CD8-positive, alpha-beta memory T cell (primary cell): ENCODE results near the gene HS3ST6. TPM values are rescaled to one million over a fixed set of nuclear protein-coding genes. Genes with fewer than 3 reads are reported as not detected.

Experiments
- CTCF ChIA-PET: fragments of 350-600 bp; sonication (Branson Sonifier 250); formaldehyde crosslinking; loops from one replicate; lab custom pipeline; 2021; ENCODE audit warnings: antibody characterized with exemption; lab: Charles Lee
- POLR2A ChIA-PET: fragments of 350-600 bp; sonication (Branson Sonifier 250); formaldehyde crosslinking; loops from one replicate; lab custom pipeline; 2021; ENCODE audit warnings: antibody characterized with exemption; lab: Charles Lee
- DNase-seq, 5 donors: peaks; one replicate each; pipeline versions ENCODE4 v3.0.0 to v3.0.0-alpha.2; 2020 to 2022; ENCODE audit warnings: mixed read lengths in 1 of 5
- H3K27ac ChIP-seq: one replicate; pipeline ENCODE4 v1.7.0; 2013; ENCODE audit warnings: low read depth, mild to moderate bottlenecking, low read length, moderate library complexity
- H3K27me3 ChIP-seq: 2 replicates; pipeline ENCODE4 v1.7.0; 2013; ENCODE audit warnings: low read length, mild to moderate bottlenecking; ENCODE audit not compliant: insufficient read depth, poor library complexity, severe bottlenecking
- H3K36me3 ChIP-seq: 2 replicates; pipeline ENCODE4 v1.7.0; 2013; ENCODE audit warnings: mild to moderate bottlenecking, low read length, moderate library complexity; ENCODE audit not compliant: insufficient read depth
- H3K4me1 ChIP-seq: 2 replicates; pipeline ENCODE4 v1.7.0; 2013; ENCODE audit warnings: mild to moderate bottlenecking, low read length, moderate library complexity; ENCODE audit not compliant: insufficient read depth
- H3K4me3 ChIP-seq: 2 replicates; pipeline ENCODE4 v1.7.0; 2013; ENCODE audit warnings: mild to moderate bottlenecking, low read length
- H3K9me3 ChIP-seq: 2 replicates; pipeline ENCODE4 v1.7.0; 2013; ENCODE audit warnings: mild to moderate bottlenecking, low read length
- H3K27ac Mint-ChIP-seq, 8 donors: one replicate each; pipeline ENCODE4 v1.8.0; 2020 to 2021; ENCODE audit warnings: mixed read lengths in 8 of 8, mild to moderate bottlenecking in 6 of 8, inconsistent platforms in 3 of 8, moderate library complexity in 3 of 8
- H3K27me3 Mint-ChIP-seq, 2 donors: one replicate each; pipeline ENCODE4 v1.8.0; 2020 to 2021; ENCODE audit warnings: mixed read lengths in 2 of 2, mild to moderate bottlenecking in 1 of 2, moderate library complexity in 1 of 2
- H3K36me3 Mint-ChIP-seq, 3 donors: one replicate each; pipeline ENCODE4 v1.8.0; 2020 to 2021; ENCODE audit warnings: mixed read lengths in 3 of 3, inconsistent platforms in 1 of 3, mild to moderate bottlenecking in 1 of 3
- H3K4me1 Mint-ChIP-seq, 3 donors: one replicate each; pipeline ENCODE4 v1.8.0; 2020 to 2021; ENCODE audit warnings: mixed read lengths in 3 of 3, inconsistent platforms in 1 of 3, mild to moderate bottlenecking in 1 of 3
- H3K4me3 Mint-ChIP-seq, 7 donors: one replicate each; pipeline ENCODE4 v1.8.0; 2020 to 2021; ENCODE audit warnings: mixed read lengths in 7 of 7, mild to moderate bottlenecking in 6 of 7, moderate library complexity in 4 of 7, inconsistent platforms in 2 of 7
- H3K9me3 Mint-ChIP-seq, 5 donors: one replicate each; pipeline ENCODE4 v1.8.0; 2020 to 2022; ENCODE audit warnings: mixed read lengths in 5 of 5, mild to moderate bottlenecking in 3 of 5, moderate library complexity in 2 of 5, inconsistent platforms in 1 of 5
- polyA plus RNA-seq: library from polyadenylated mRNA; unstranded; fragments of 300-500 nt; fragmentation: Illumina TruSeq; gene quantifications from one replicate; pipeline ENCODE4 v1.2.3, GENCODE V29; 2021
- total RNA-seq, 2 experiments: library from RNA; stranded (reverse); gene quantifications; one replicate each; pipeline ENCODE4 v1.2.3, GENCODE V29; 2021

The HS3ST6 gene
- total and polyA plus RNA-seq, 3 experiments from 2014 or later, result not detected

- H3K4me3 ChIP-seq, result no peak overlapping the region
- H3K27ac Mint-ChIP-seq, result no peak overlapping the region
- peaks cover 4% of the 10 kb centered on the region for H3K27me3 ChIP-seq
- no peak for DNase-seq
- H3K4me1 Mint-ChIP-seq, result no peaks in the 10 kb centered on the region
- no peak overlapping the region for H3K27ac ChIP-seq
- H3K4me1 ChIP-seq, result no peaks in the 10 kb centered on the region
- no peaks in the 10 kb centered on the region for H3K9me3 ChIP-seq
- no peaks in the 10 kb centered on the region for H3K36me3 Mint-ChIP-seq
- H3K27me3 Mint-ChIP-seq, result peaks cover 9 to 34% of the 10 kb centered on the region in 2 donors
- POLR2A ChIA-PET, result no interaction called here
- CTCF ChIA-PET, result no interaction called here
- H3K9me3 Mint-ChIP-seq, result no peaks in the 10 kb centered on the region
- H3K36me3 ChIP-seq, result no peaks in the 10 kb centered on the region
- no peak overlapping the region for H3K4me3 Mint-ChIP-seq
Measured at GRCh38 chr16:1914084-1914608, 4.1 kb downstream of the HS3ST6 start.

GRCh38 chr16:1913327-1914083, 4.7 kb downstream of the HS3ST6 start:
- Mint-ChIP-seq H3K9me3 (no peaks in the 10 kb centered on the region), H3K27me3 (peaks cover 12 to 34% of the 10 kb centered on the region in 2 donors), H3K4me3 (no peak overlapping the region), H3K36me3 (no peaks in the 10 kb centered on the region), H3K27ac (no peak overlapping the region), H3K4me1 (no peaks in the 10 kb centered on the region)
- H3K4me1 ChIP-seq, result no peaks in the 10 kb centered on the region
- H3K4me3 ChIP-seq, result no peak overlapping the region
- DNase-seq, result no peak
- ChIA-PET CTCF (no interaction called here), POLR2A (no interaction called here)
- H3K9me3 ChIP-seq, result no peaks in the 10 kb centered on the region
- no peaks in the 10 kb centered on the region for H3K27me3 ChIP-seq
- no peak overlapping the region for H3K27ac ChIP-seq
- no peaks in the 10 kb centered on the region for H3K36me3 ChIP-seq

GRCh38 chr16:1912215-1912543, 6.0 kb downstream of the HS3ST6 start:
- Histone ChIP-seq H3K27me3 (no peaks in the 10 kb centered on the region), H3K36me3 (no peaks in the 10 kb centered on the region), H3K4me1 (no peaks in the 10 kb centered on the region), H3K4me3 (no peak overlapping the region), H3K9me3 (no peaks in the 10 kb centered on the region), H3K27ac (no peak overlapping the region)
- Mint-ChIP-seq H3K27ac (no peak overlapping the region), H3K36me3 (no peaks in the 10 kb centered on the region), H3K27me3 (peaks cover 12 to 37% of the 10 kb centered on the region in 2 donors), H3K4me1 (no peaks in the 10 kb centered on the region), H3K9me3 (no peaks in the 10 kb centered on the region), H3K4me3 (no peak overlapping the region)
- DNase-seq, result no peak
- ChIA-PET CTCF (no interaction called here), POLR2A (no interaction called here)

- Mint-ChIP-seq H3K36me3 (no peaks in the 10 kb centered on the region), H3K9me3 (no peaks in the 10 kb centered on the region), H3K27ac (no peak overlapping the region), H3K4me1 (no peaks in the 10 kb centered on the region), H3K4me3 (no peak overlapping the region), H3K27me3 (peaks cover 10 to 35% of the 10 kb centered on the region in 2 donors)
- no peaks in the 10 kb centered on the region for H3K4me1 ChIP-seq
- DNase-seq, result no peak
- H3K27ac ChIP-seq, result no peak overlapping the region
- H3K36me3 ChIP-seq, result no peaks in the 10 kb centered on the region
- H3K27me3 ChIP-seq, result no peaks in the 10 kb centered on the region
- CTCF ChIA-PET, result no interaction called here
- H3K4me3 ChIP-seq, result no peak overlapping the region
- POLR2A ChIA-PET, result no interaction called here
- no peaks in the 10 kb centered on the region for H3K9me3 ChIP-seq
Measured at GRCh38 chr16:1911467-1912214, 6.6 kb downstream of the HS3ST6 start.

- Histone ChIP-seq H3K36me3 (no peaks in the 10 kb centered on the region), H3K27ac (no peak overlapping the region), H3K4me3 (no peak overlapping the region), H3K27me3 (peaks cover 6% of the 10 kb centered on the region), H3K9me3 (no peaks in the 10 kb centered on the region), H3K4me1 (no peaks in the 10 kb centered on the region)
- no peak for DNase-seq
- H3K4me3 Mint-ChIP-seq, result no peak overlapping the region
- no peak overlapping the region for H3K27ac Mint-ChIP-seq
- ChIA-PET CTCF (no interaction called here), POLR2A (no interaction called here)
- peaks cover 8 to 21% of the 10 kb centered on the region in 2 donors for H3K27me3 Mint-ChIP-seq
- no peaks in the 10 kb centered on the region for H3K9me3 Mint-ChIP-seq
- no peaks in the 10 kb centered on the region for H3K36me3 Mint-ChIP-seq
- no peaks in the 10 kb centered on the region for H3K4me1 Mint-ChIP-seq
Measured at GRCh38 chr16:1909561-1910231, 8.5 kb downstream of the HS3ST6 start.

GRCh38 chr16:1908983-1909382, 9.2 kb downstream of the HS3ST6 start:
- CTCF ChIA-PET, result no interaction called here
- Histone ChIP-seq H3K36me3 (no peaks in the 10 kb centered on the region), H3K27me3 (peaks cover 6% of the 10 kb centered on the region), H3K4me1 (no peaks in the 10 kb centered on the region), H3K4me3 (no peak overlapping the region), H3K9me3 (no peaks in the 10 kb centered on the region), H3K27ac (no peak overlapping the region)
- Mint-ChIP-seq H3K27ac (no peak overlapping the region), H3K9me3 (no peaks in the 10 kb centered on the region), H3K36me3 (no peaks in the 10 kb centered on the region), H3K27me3 (peaks cover 8 to 18% of the 10 kb centered on the region in 2 donors), H3K4me1 (no peaks in the 10 kb centered on the region), H3K4me3 (no peak overlapping the region)
- DNase-seq, result no peak
- POLR2A ChIA-PET, result no interaction called here

- Histone ChIP-seq H3K9me3 (no peaks in the 10 kb centered on the region), H3K36me3 (no peaks in the 10 kb centered on the region), H3K4me3 (no peak overlapping the region), H3K27ac (no peak overlapping the region), H3K27me3 (peaks cover 6% of the 10 kb centered on the region), H3K4me1 (no peaks in the 10 kb centered on the region)
- ChIA-PET POLR2A (no interaction called here), CTCF (no interaction called here)
- peaks cover 8 to 18% of the 10 kb centered on the region in 2 donors for H3K27me3 Mint-ChIP-seq
- H3K27ac Mint-ChIP-seq, result no peak overlapping the region
- H3K4me1 Mint-ChIP-seq, result no peaks in the 10 kb centered on the region
- no peaks in the 10 kb centered on the region for H3K9me3 Mint-ChIP-seq
- no peak overlapping the region for H3K4me3 Mint-ChIP-seq
- no peaks in the 10 kb centered on the region for H3K36me3 Mint-ChIP-seq
- DNase-seq, result no peak
Measured at GRCh38 chr16:1908184-1908583, 10.0 kb downstream of the HS3ST6 start.
